ENCODE measurements around the gene RHAG. TPM values are rescaled to one million over a fixed set of nuclear protein-coding genes. Genes with fewer than 3 reads are reported as not detected.
"Not testable (repeated sequence)": the region's sequence is repeated elsewhere in the genome, so short reads cannot be mapped to it uniquely, and the experiment has no call there.

Gene RHAG
- total RNA-seq, 3 donors from 2014 or later, result not detected

- Histone ChIP-seq H3K36me3 (ENCODE audit: low read depth) (no peaks in the 10 kb centered on the region), H3K4me1 (ENCODE audit: low read depth) (no peaks in the 10 kb centered on the region), H3K9me3 (no peaks in the 10 kb centered on the region), H3K4me3 (no peak overlapping the region)
- no peak for ATAC-seq
- TF ChIP-seq CTCF (IDR thresholded peaks at IDR 0.05), result no peak
- intact Hi-C loops (cut with DNase I, micrococcal nuclease), result no loop called here
- no peak for DNase-seq
Observed at GRCh38 chr6:49626811-49627210, 9.8 kb downstream of the RHAG start.

- no peaks in the 10 kb centered on the region for H3K36me3 ChIP-seq (ENCODE audit: low read depth)
- DNase-seq, result no peak
- intact Hi-C loops (cut with DNase I, micrococcal nuclease), result no loop called here
- no peak for ATAC-seq
- H3K9me3 ChIP-seq, result no peaks in the 10 kb centered on the region
- H3K4me1 ChIP-seq (ENCODE audit: low read depth), result no peaks in the 10 kb centered on the region
- H3K4me3 ChIP-seq, result no peak overlapping the region
- TF ChIP-seq CTCF (IDR thresholded peaks at IDR 0.05), result no peak
Observed at GRCh38 chr6:49618257-49618656, 18.4 kb downstream of the RHAG start.

GRCh38 chr6:49614144-49614543, 22.5 kb downstream of the RHAG start:
- ATAC-seq; H3K4me3 ChIP-seq; H3K36me3 ChIP-seq (ENCODE audit: low read depth); intact Hi-C loops (cut with DNase I, micrococcal nuclease); H3K4me1 ChIP-seq (ENCODE audit: low read depth); DNase-seq; H3K9me3 ChIP-seq: not testable (repeated sequence)

GRCh38 chr6:49609285-49609684, 27.4 kb downstream of the RHAG start:
- Histone ChIP-seq H3K9me3 (no peaks in the 10 kb centered on the region), H3K4me3 (no peak overlapping the region), H3K36me3 (ENCODE audit: low read depth) (no peaks in the 10 kb centered on the region), H3K4me1 (ENCODE audit: low read depth) (no peaks in the 10 kb centered on the region)
- intact Hi-C loops (cut with DNase I, micrococcal nuclease), result no loop called here
- ATAC-seq, result no peak
- no peak for DNase-seq
- no peak for TF ChIP-seq CTCF (IDR thresholded peaks at IDR 0.05)

GRCh38 chr6:49608275-49608674, 28.4 kb downstream of the RHAG start:
- H3K4me1 ChIP-seq (ENCODE audit: low read depth); H3K9me3 ChIP-seq; intact Hi-C loops (cut with DNase I, micrococcal nuclease); DNase-seq; H3K36me3 ChIP-seq (ENCODE audit: low read depth); H3K4me3 ChIP-seq; ATAC-seq: not testable (repeated sequence)

- Histone ChIP-seq H3K4me1 (ENCODE audit: low read depth) (no peaks in the 10 kb centered on the region), H3K36me3 (ENCODE audit: low read depth) (no peaks in the 10 kb centered on the region), H3K9me3 (no peaks in the 10 kb centered on the region), H3K4me3 (no peak overlapping the region)
- no peak for ATAC-seq
- no peak for TF ChIP-seq CTCF (IDR thresholded peaks at IDR 0.05)
- intact Hi-C loops (cut with DNase I, micrococcal nuclease), result loop anchor here in 1 of 2 donors (2.0 kb wide), 1 partner anchor 75 kb away; no protein-coding TSS in a partner anchor
- DNase-seq, result no peak
Observed at GRCh38 chr6:49607391-49607982, 29.2 kb downstream of the RHAG start.
